ENCODE measurements around the gene COL1A2.

Gene COL1A2

GRCh38 chr7:94368371-94368791 lies 26.3 kb upstream of the COL1A2 start:
- TF ChIP-seq POLR2A (IDR thresholded peaks at IDR 0.05; ENCODE audit: low read depth, low read length) = no peak
- FAIRE-seq (no peak), DNase-seq (ENCODE audit: insufficient read length, low spot score) (no peak)

- TF ChIP-seq POLR2A (IDR thresholded peaks at IDR 0.05; ENCODE audit: low read depth, low read length) = peak; percentile 74
- FAIRE-seq (peak; percentile 85), DNase-seq (ENCODE audit: insufficient read length, low spot score) (peak; percentile 42)
Measured at GRCh38 chr7:94374231-94374630, 20.5 kb upstream of the COL1A2 start.

GRCh38 chr7:94374721-94375566 lies 19.8 kb upstream of the COL1A2 start:
- FAIRE-seq (peak; percentile 89), DNase-seq (ENCODE audit: insufficient read length, low spot score) (peak; percentile 35)
- TF ChIP-seq POLR2A (IDR thresholded peaks at IDR 0.05; ENCODE audit: low read depth, low read length) = peak; percentile 18; the same call in 1 of the 2 replicates

GRCh38 chr7:94375691-94376090 lies 19.0 kb upstream of the COL1A2 start:
- peak; percentile 58 for FAIRE-seq
- peak; percentile 36 for DNase-seq (ENCODE audit: insufficient read length, low spot score)
- TF ChIP-seq POLR2A (IDR thresholded peaks at IDR 0.05; ENCODE audit: low read depth, low read length) = no peak

GRCh38 chr7:94376281-94376680 lies 18.4 kb upstream of the COL1A2 start:
- TF ChIP-seq POLR2A (IDR thresholded peaks at IDR 0.05; ENCODE audit: low read depth, low read length) = no peak
- DNase-seq (ENCODE audit: insufficient read length, low spot score) (no peak), FAIRE-seq (no peak)

- FAIRE-seq (no peak), DNase-seq (ENCODE audit: insufficient read length, low spot score) (no peak)
- TF ChIP-seq POLR2A (IDR thresholded peaks at IDR 0.05; ENCODE audit: low read depth, low read length) = no peak
Measured at GRCh38 chr7:94378356-94378755, 16.3 kb upstream of the COL1A2 start.

- FAIRE-seq = no peak
- TF ChIP-seq POLR2A (IDR thresholded peaks at IDR 0.05; ENCODE audit: low read depth, low read length) = no peak
Measured at GRCh38 chr7:94380264-94380663, 14.4 kb upstream of the COL1A2 start.

GRCh38 chr7:94382132-94382531 lies 12.6 kb upstream of the COL1A2 start:
- DNase-seq (ENCODE audit: insufficient read length, low spot score) (no peak), FAIRE-seq (no peak)
- no peak for TF ChIP-seq POLR2A (IDR thresholded peaks at IDR 0.05; ENCODE audit: low read depth, low read length)

More at GRCh38 chr7:94380264-94380663, 14.4 kb upstream of the COL1A2 start:
- DNase-seq (ENCODE audit: insufficient read length, low spot score) = no peak

GRCh38 chr7:94382746-94383145 lies 11.9 kb upstream of the COL1A2 start:
- FAIRE-seq (no peak), DNase-seq (ENCODE audit: insufficient read length, low spot score) (no peak)
- TF ChIP-seq POLR2A (IDR thresholded peaks at IDR 0.05; ENCODE audit: low read depth, low read length) = no peak

- FAIRE-seq = no peak
- no peak for DNase-seq (ENCODE audit: insufficient read length, low spot score)
- no peak for TF ChIP-seq POLR2A (IDR thresholded peaks at IDR 0.05; ENCODE audit: low read depth, low read length)
Measured at GRCh38 chr7:94384315-94384714, 10.4 kb upstream of the COL1A2 start.

GRCh38 chr7:94386416-94386815 lies 8.3 kb upstream of the COL1A2 start:
- DNase-seq (ENCODE audit: insufficient read length, low spot score) (no peak), FAIRE-seq (no peak)
- no peak for TF ChIP-seq POLR2A (IDR thresholded peaks at IDR 0.05; ENCODE audit: low read depth, low read length)

GRCh38 chr7:94388540-94388939 lies 6.2 kb upstream of the COL1A2 start:
- DNase-seq (ENCODE audit: insufficient read length, low spot score) (no peak), FAIRE-seq (no peak)
- TF ChIP-seq POLR2A (IDR thresholded peaks at IDR 0.05; ENCODE audit: low read depth, low read length) = no peak

- FAIRE-seq = no peak
- no peak for DNase-seq (ENCODE audit: insufficient read length, low spot score)
- TF ChIP-seq POLR2A (IDR thresholded peaks at IDR 0.05; ENCODE audit: low read depth, low read length) = no peak
Measured at GRCh38 chr7:94389381-94389780, 5.3 kb upstream of the COL1A2 start.

GRCh38 chr7:94391726-94392392 lies 2.8 kb upstream of the COL1A2 start:
- 0 out of 2 replicates have a peak, but pooled peaks have one; percentile 9 for TF ChIP-seq POLR2A (IDR thresholded peaks at IDR 0.05; ENCODE audit: low read depth, low read length)
- DNase-seq (ENCODE audit: insufficient read length, low spot score) = no peak
- FAIRE-seq = no peak

GRCh38 chr7:94392393-94392786 lies 2.3 kb upstream of the COL1A2 start:
- FAIRE-seq (no peak), DNase-seq (ENCODE audit: insufficient read length, low spot score) (no peak)
- TF ChIP-seq POLR2A (IDR thresholded peaks at IDR 0.05; ENCODE audit: low read depth, low read length) = no peak
